Globus pallidus (tissue), 1 donor: ENCODE measurements around the gene SMCO2.

ENCODE experiments used
- DNase-seq: peaks from one replicate; pipeline ENCODE4 v3.0.0-alpha.2; 2015; ENCODE audit warnings: low spot score

The SMCO2 gene

GRCh38 chr12:27499377-27499776 is 52.8 kb downstream of the SMCO2 start:
- no peak for DNase-seq

GRCh38 chr12:27500546-27500945 is 54.0 kb downstream of the SMCO2 start:
- no peak for DNase-seq

- DNase-seq: no peak
Observed at GRCh38 chr12:27502021-27502435, 55.5 kb downstream of the SMCO2 start.

- no peak for DNase-seq
Observed at GRCh38 chr12:27504507-27504906, 58.0 kb downstream of the SMCO2 start.

- no peak for DNase-seq
Observed at GRCh38 chr12:27505109-27505508, 58.6 kb downstream of the SMCO2 start.

GRCh38 chr12:27505761-27506160 is 59.2 kb downstream of the SMCO2 start:
- DNase-seq: no peak

- DNase-seq: no peak
Observed at GRCh38 chr12:27506645-27507189, 60.2 kb downstream of the SMCO2 start.

GRCh38 chr12:27508736-27509431 is 62.3 kb downstream of the SMCO2 start:
- DNase-seq: no peak

- DNase-seq: no peak
Observed at GRCh38 chr12:27511031-27511722, 64.6 kb downstream of the SMCO2 start.

GRCh38 chr12:27511723-27512045 is 65.1 kb downstream of the SMCO2 start:
- no peak for DNase-seq

- no peak for DNase-seq
Observed at GRCh38 chr12:27513155-27513824, 66.8 kb downstream of the SMCO2 start.

GRCh38 chr12:27515671-27516070 is 69.1 kb downstream of the SMCO2 start:
- no peak for DNase-seq

GRCh38 chr12:27516625-27517024 is 70.1 kb downstream of the SMCO2 start:
- no peak for DNase-seq

GRCh38 chr12:27517546-27517945 is 71.0 kb downstream of the SMCO2 start:
- no peak for DNase-seq

- no peak for DNase-seq
Observed at GRCh38 chr12:27517961-27518665, 71.6 kb downstream of the SMCO2 start.

GRCh38 chr12:27521066-27521465 is 74.5 kb downstream of the SMCO2 start:
- peak; percentile 41 for DNase-seq

- no peak for DNase-seq
Observed at GRCh38 chr12:27521981-27522380, 75.4 kb downstream of the SMCO2 start.

- DNase-seq: no peak
Observed at GRCh38 chr12:27523305-27523641, 76.7 kb downstream of the SMCO2 start.

- peak; percentile 97 for DNase-seq
Observed at GRCh38 chr12:27523642-27524493, 77.3 kb downstream of the SMCO2 start, which contains the start of gene PPFIBP1. Gene PPFIBP1, plus strand, starts transcription at chr12:27524206. Its CDS starts 109,191 bp downstream, at chr12:27633397.

GRCh38 chr12:27524494-27524835 is 77.9 kb downstream of the SMCO2 start:
- DNase-seq: no peak
